ENCODE data around the gene CFAP410. TPM values are rescaled to one million over a fixed set of nuclear protein-coding genes. Genes with fewer than 3 reads are reported as not detected.
"Not testable (repeated sequence)": the region's sequence is repeated elsewhere in the genome, so short reads cannot be mapped to it uniquely, and the experiment has no call there.

CFAP410 gene
- total and polyA plus RNA-seq, 5 donors = 13.2 to 19.8 (median 16.8) TPM

GRCh38 chr21:44368711-44369446, 29.7 kb upstream of the CFAP410 start:
- intact Hi-C loops (cut with DNase I) = no loop called here
- no peaks in the 10 kb centered on the region for H3K27me3 ChIP-seq (ENCODE audit: control insufficient read depth, insufficient read depth)
- 33% methylated on average over 35 of the region's 35 CpGs for WGBS
- no peaks in the 10 kb centered on the region for H3K4me1 ChIP-seq (ENCODE audit: control insufficient read depth, insufficient read depth, low read length)
- no peak overlapping the region for H3K27ac ChIP-seq (ENCODE audit: low read length)
- H3K9me3 ChIP-seq (ENCODE audit: control insufficient read depth, low read length) = no peaks in the 10 kb centered on the region
- ATAC-seq (peak in 1 of 2 donors; percentile 27), DNase-seq (peak in 1 of 3 donors; percentile 29)
- H3K4me3 ChIP-seq (ENCODE audit: low read length) = no peak overlapping the region

GRCh38 chr21:44366586-44367211, 27.5 kb upstream of the CFAP410 start:
- ATAC-seq (no peak), DNase-seq (peak in 2 of 3 donors; percentile 26 to 59)
- WGBS = 86% methylated on average over 28 of the region's 28 CpGs
- Histone ChIP-seq H3K4me1 (ENCODE audit: control insufficient read depth, insufficient read depth, low read length) (no peaks in the 10 kb centered on the region), H3K27me3 (ENCODE audit: control insufficient read depth, insufficient read depth) (no peaks in the 10 kb centered on the region), H3K4me3 (ENCODE audit: low read length) (no peak overlapping the region), H3K27ac (ENCODE audit: low read length) (no peak overlapping the region), H3K9me3 (ENCODE audit: control insufficient read depth, low read length) (no peaks in the 10 kb centered on the region)
- intact Hi-C loops (cut with DNase I) = no loop called here

GRCh38 chr21:44365967-44366585, 26.9 kb upstream of the CFAP410 start:
- ATAC-seq = no peak
- 90% methylated on average over 21 of the region's 22 CpGs for WGBS
- Histone ChIP-seq H3K9me3 (ENCODE audit: control insufficient read depth, low read length) (no peaks in the 10 kb centered on the region), H3K27ac (ENCODE audit: low read length) (no peak overlapping the region), H3K27me3 (ENCODE audit: control insufficient read depth, insufficient read depth) (no peaks in the 10 kb centered on the region), H3K4me3 (ENCODE audit: low read length) (no peak overlapping the region), H3K4me1 (ENCODE audit: control insufficient read depth, insufficient read depth, low read length) (no peaks in the 10 kb centered on the region)
- intact Hi-C loops (cut with DNase I) = no loop called here
- DNase-seq = peak in 2 of 3 donors; percentile 24 to 31

GRCh38 chr21:44365251-44365966, 26.2 kb upstream of the CFAP410 start:
- WGBS = 88% methylated on average over 18 of the region's 18 CpGs
- intact Hi-C loops (cut with DNase I) = no loop called here

GRCh38 chr21:44364151-44365053, 25.2 kb upstream of the CFAP410 start:
- H3K27ac ChIP-seq (ENCODE audit: low read length) = no peak overlapping the region
- H3K4me3 ChIP-seq (ENCODE audit: low read length) = no peak overlapping the region
- DNase-seq (peak in 2 of 3 donors; percentile 25 to 40), ATAC-seq (no peak)
- WGBS = 74% methylated on average over 22 of the region's 22 CpGs
- no peaks in the 10 kb centered on the region for H3K4me1 ChIP-seq (ENCODE audit: control insufficient read depth, insufficient read depth, low read length)
- no peaks in the 10 kb centered on the region for H3K9me3 ChIP-seq (ENCODE audit: control insufficient read depth, low read length)
- no peaks in the 10 kb centered on the region for H3K27me3 ChIP-seq (ENCODE audit: control insufficient read depth, insufficient read depth)
- intact Hi-C loops (cut with DNase I) = no loop called here

More at GRCh38 chr21:44365251-44365966, 26.2 kb upstream of the CFAP410 start:
- H3K4me3 ChIP-seq (ENCODE audit: low read length) = no peak overlapping the region
- H3K27ac ChIP-seq (ENCODE audit: low read length) = no peak overlapping the region
- H3K27me3 ChIP-seq (ENCODE audit: control insufficient read depth, insufficient read depth) = no peaks in the 10 kb centered on the region
- no peaks in the 10 kb centered on the region for H3K4me1 ChIP-seq (ENCODE audit: control insufficient read depth, insufficient read depth, low read length)
- ATAC-seq (no peak), DNase-seq (peak in 2 of 3 donors; percentile 32 to 48)
- H3K9me3 ChIP-seq (ENCODE audit: control insufficient read depth, low read length) = no peaks in the 10 kb centered on the region

GRCh38 chr21:44363278-44363677, 24.1 kb upstream of the CFAP410 start:
- Histone ChIP-seq H3K4me3 (ENCODE audit: low read length) (no peak overlapping the region), H3K4me1 (ENCODE audit: control insufficient read depth, insufficient read depth, low read length) (no peaks in the 10 kb centered on the region), H3K27ac (ENCODE audit: low read length) (no peak overlapping the region), H3K9me3 (ENCODE audit: control insufficient read depth, low read length) (no peaks in the 10 kb centered on the region), H3K27me3 (ENCODE audit: control insufficient read depth, insufficient read depth) (no peaks in the 10 kb centered on the region)
- intact Hi-C loops (cut with DNase I) = no loop called here
- DNase-seq (no peak), ATAC-seq (no peak)
- 89% methylated on average over 1 of the region's 1 CpG for WGBS

- H3K4me1 ChIP-seq (ENCODE audit: control insufficient read depth, insufficient read depth, low read length); H3K4me3 ChIP-seq (ENCODE audit: low read length); H3K27ac ChIP-seq (ENCODE audit: low read length); DNase-seq; H3K27me3 ChIP-seq (ENCODE audit: control insufficient read depth, insufficient read depth); intact Hi-C loops (cut with DNase I); ATAC-seq; H3K9me3 ChIP-seq (ENCODE audit: control insufficient read depth, low read length): not testable (repeated sequence)
- 85% methylated on average over 5 of the region's 5 CpGs for WGBS
Observed at GRCh38 chr21:44361903-44362302, 22.7 kb upstream of the CFAP410 start.

- no peaks in the 10 kb centered on the region for H3K27me3 ChIP-seq (ENCODE audit: control insufficient read depth, insufficient read depth)
- no peaks in the 10 kb centered on the region for H3K4me1 ChIP-seq (ENCODE audit: control insufficient read depth, insufficient read depth, low read length)
- DNase-seq = peak in 2 of 3 donors; percentile 39
- 51% methylated on average over 8 of the region's 8 CpGs for WGBS
- H3K9me3 ChIP-seq (ENCODE audit: control insufficient read depth, low read length) = no peaks in the 10 kb centered on the region
- no peak overlapping the region for H3K27ac ChIP-seq (ENCODE audit: low read length)
- H3K4me3 ChIP-seq (ENCODE audit: low read length) = no peak overlapping the region
- no peak for ATAC-seq
- intact Hi-C loops (cut with DNase I) = no loop called here
Observed at GRCh38 chr21:44360159-44360558, 21.0 kb upstream of the CFAP410 start.

GRCh38 chr21:44359396-44359795, 20.2 kb upstream of the CFAP410 start:
- H3K27me3 ChIP-seq (ENCODE audit: control insufficient read depth, insufficient read depth) = no peaks in the 10 kb centered on the region
- intact Hi-C loops (cut with DNase I) = no loop called here
- H3K4me1 ChIP-seq (ENCODE audit: control insufficient read depth, insufficient read depth, low read length) = no peaks in the 10 kb centered on the region
- DNase-seq (no peak), ATAC-seq (no peak)
- no peak overlapping the region for H3K27ac ChIP-seq (ENCODE audit: low read length)
- 83% methylated on average over 8 of the region's 8 CpGs for WGBS
- H3K4me3 ChIP-seq (ENCODE audit: low read length) = no peak overlapping the region
- no peaks in the 10 kb centered on the region for H3K9me3 ChIP-seq (ENCODE audit: control insufficient read depth, low read length)

Measured in right cardiac atrium (tissue), 5 donors.